Measurements from ENCODE around the gene PHKA1.

GRCh38 chrX:72572248-72573157, 141.6 kb downstream of the PHKA1 start, which contains the start of gene HDAC8:
- TF ChIP-seq CTCF (IDR thresholded peaks at IDR 0.05; ENCODE audit: poor library complexity) (no peak), EZH2 (IDR thresholded peaks at IDR 0.05; ENCODE audit: borderline replicate concordance) (no peak), EZH2phosphoT487 (IDR thresholded peaks at IDR 0.05; ENCODE audit: low read depth, severe bottlenecking, unreplicated experiment) (no peak)

Measured in hepatocyte (in vitro differentiated cells).